Measurements from ENCODE around the gene HDAC4. TPM values are rescaled to one million over a fixed set of nuclear protein-coding genes. Genes with fewer than 3 reads are reported as not detected.
A peak's percentile ranks its signal among the peaks of the same experiment; 100 is the strongest.

The HDAC4 gene
- total and polyA plus RNA-seq, 4 donors: 2.9 to 37.2 (median 4.4) TPM

DNA sequence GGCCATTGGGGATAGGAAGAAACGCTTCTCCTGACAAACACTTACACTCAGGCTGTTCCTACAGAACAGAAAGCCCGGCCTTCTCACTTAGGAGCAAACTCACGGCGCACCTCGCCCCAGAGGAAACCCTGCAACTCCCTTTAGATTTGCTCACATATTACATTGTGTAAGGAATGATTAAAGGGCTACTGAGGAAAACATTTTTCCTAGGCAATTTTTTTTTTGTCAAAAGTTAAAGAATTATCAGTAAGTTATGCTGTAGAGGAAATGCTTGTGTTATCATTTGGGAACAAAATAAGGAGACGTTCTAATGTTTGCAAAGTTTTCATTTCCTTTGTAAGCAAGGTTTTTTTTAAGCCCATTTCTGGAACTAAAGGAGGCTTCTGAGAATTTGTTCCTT lies 264.1 kb downstream of the HDAC4 start:
- H3K27ac ChIP-seq (ENCODE audit: low read depth in 1 of 2, low read length in 2 of 2): no peak overlapping the region
- no peak overlapping the region for H3K9ac ChIP-seq (ENCODE audit: low read depth in 1 of 2, low read length in 2 of 2)
- H3K4me3 ChIP-seq (ENCODE audit: low read depth in 1 of 3, low read length in 3 of 3): no peak overlapping the region
- no peaks in the 10 kb centered on the region for H3K9me3 ChIP-seq (ENCODE audit: control insufficient read depth in 4 of 4, low read length in 3 of 4)
- no peak for DNase-seq (ENCODE audit: low spot score)
- TF ChIP-seq RAD21 (IDR thresholded peaks at IDR 0.05): peak in 1 of 2 donors; percentile 13
- no peak for TF ChIP-seq JUND (IDR thresholded peaks at IDR 0.05)
- TF ChIP-seq, protein P1, sequence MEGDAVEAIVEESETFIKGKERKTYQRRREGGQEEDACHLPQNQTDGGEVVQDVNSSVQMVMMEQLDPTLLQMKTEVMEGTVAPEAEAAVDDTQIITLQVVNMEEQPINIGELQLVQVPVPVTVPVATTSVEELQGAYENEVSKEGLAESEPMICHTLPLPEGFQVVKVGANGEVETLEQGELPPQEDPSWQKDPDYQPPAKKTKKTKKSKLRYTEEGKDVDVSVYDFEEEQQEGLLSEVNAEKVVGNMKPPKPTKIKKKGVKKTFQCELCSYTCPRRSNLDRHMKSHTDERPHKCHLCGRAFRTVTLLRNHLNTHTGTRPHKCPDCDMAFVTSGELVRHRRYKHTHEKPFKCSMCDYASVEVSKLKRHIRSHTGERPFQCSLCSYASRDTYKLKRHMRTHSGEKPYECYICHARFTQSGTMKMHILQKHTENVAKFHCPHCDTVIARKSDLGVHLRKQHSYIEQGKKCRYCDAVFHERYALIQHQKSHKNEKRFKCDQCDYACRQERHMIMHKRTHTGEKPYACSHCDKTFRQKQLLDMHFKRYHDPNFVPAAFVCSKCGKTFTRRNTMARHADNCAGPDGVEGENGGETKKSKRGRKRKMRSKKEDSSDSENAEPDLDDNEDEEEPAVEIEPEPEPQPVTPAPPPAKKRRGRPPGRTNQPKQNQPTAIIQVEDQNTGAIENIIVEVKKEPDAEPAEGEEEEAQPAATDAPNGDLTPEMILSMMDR (IDR thresholded peaks at IDR 0.05; ENCODE audit: low read depth, low read length, missing input control): no peak
- no peak for TF ChIP-seq YY1 (IDR thresholded peaks at IDR 0.05)
- TF ChIP-seq, protein P2, sequence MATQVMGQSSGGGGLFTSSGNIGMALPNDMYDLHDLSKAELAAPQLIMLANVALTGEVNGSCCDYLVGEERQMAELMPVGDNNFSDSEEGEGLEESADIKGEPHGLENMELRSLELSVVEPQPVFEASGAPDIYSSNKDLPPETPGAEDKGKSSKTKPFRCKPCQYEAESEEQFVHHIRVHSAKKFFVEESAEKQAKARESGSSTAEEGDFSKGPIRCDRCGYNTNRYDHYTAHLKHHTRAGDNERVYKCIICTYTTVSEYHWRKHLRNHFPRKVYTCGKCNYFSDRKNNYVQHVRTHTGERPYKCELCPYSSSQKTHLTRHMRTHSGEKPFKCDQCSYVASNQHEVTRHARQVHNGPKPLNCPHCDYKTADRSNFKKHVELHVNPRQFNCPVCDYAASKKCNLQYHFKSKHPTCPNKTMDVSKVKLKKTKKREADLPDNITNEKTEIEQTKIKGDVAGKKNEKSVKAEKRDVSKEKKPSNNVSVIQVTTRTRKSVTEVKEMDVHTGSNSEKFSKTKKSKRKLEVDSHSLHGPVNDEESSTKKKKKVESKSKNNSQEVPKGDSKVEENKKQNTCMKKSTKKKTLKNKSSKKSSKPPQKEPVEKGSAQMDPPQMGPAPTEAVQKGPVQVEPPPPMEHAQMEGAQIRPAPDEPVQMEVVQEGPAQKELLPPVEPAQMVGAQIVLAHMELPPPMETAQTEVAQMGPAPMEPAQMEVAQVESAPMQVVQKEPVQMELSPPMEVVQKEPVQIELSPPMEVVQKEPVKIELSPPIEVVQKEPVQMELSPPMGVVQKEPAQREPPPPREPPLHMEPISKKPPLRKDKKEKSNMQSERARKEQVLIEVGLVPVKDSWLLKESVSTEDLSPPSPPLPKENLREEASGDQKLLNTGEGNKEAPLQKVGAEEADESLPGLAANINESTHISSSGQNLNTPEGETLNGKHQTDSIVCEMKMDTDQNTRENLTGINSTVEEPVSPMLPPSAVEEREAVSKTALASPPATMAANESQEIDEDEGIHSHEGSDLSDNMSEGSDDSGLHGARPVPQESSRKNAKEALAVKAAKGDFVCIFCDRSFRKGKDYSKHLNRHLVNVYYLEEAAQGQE (IDR thresholded peaks at IDR 0.05): no peak
- TF ChIP-seq HNF4A (conservative IDR thresholded peaks at IDR 0.05): no peak
- TF ChIP-seq HNF4G (IDR thresholded peaks at IDR 0.05): no peak
- peaks cover 9 to 30% (median 17%) of the 10 kb centered on the region in 4 donors for H3K36me3 ChIP-seq (ENCODE audit: control insufficient read depth in 4 of 4, insufficient read depth in 3 of 4, low read depth in 1 of 4, low read length in 3 of 4)
- H3K4me1 ChIP-seq (ENCODE audit: control insufficient read depth in 4 of 4, insufficient read depth in 4 of 4, low read length in 3 of 4): no peaks in the 10 kb centered on the region
- no peaks in the 10 kb centered on the region for H3K27me3 ChIP-seq (ENCODE audit: control insufficient read depth in 4 of 4, insufficient read depth in 4 of 4, low read length in 3 of 4)
- 83% methylated on average over 6 of the region's 6 CpGs for WGBS

DNA sequence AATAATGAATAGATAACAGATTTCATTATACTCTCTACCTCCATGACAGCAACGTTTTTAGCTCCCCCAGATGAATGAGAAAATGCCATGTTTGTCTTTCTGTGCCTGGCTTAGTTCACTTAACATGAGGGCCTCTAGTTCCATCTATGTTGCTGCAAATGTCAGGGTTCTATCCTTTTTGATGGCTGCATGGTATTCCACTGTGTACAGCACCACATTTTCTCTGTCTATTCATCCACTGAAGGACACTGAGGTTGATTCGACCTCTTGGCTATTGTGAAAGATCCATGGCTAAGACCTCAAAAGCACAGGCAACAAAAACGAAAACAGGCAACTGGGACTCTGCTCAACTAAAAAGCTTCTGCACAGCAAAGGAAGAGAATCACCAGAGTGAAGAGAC lies 264.6 kb downstream of the HDAC4 start:
- Histone ChIP-seq H3K27ac (ENCODE audit: low read depth in 1 of 2, low read length in 2 of 2) (no peak overlapping the region), H3K36me3 (ENCODE audit: control insufficient read depth in 4 of 4, insufficient read depth in 3 of 4, low read depth in 1 of 4, low read length in 3 of 4) (peaks cover 9 to 29% (median 16%) of the 10 kb centered on the region in 4 donors)

More for the DNA sequence above, 264.6 kb downstream of the HDAC4 start:
- Histone ChIP-seq H3K4me3 (ENCODE audit: low read depth in 1 of 3, low read length in 3 of 3) (no peak overlapping the region), H3K9ac (ENCODE audit: low read depth in 1 of 2, low read length in 2 of 2) (no peak overlapping the region), H3K9me3 (ENCODE audit: control insufficient read depth in 4 of 4, low read length in 3 of 4) (no peaks in the 10 kb centered on the region), H3K27me3 (ENCODE audit: control insufficient read depth in 4 of 4, insufficient read depth in 4 of 4, low read length in 3 of 4) (no peaks in the 10 kb centered on the region), H3K4me1 (ENCODE audit: control insufficient read depth in 4 of 4, insufficient read depth in 4 of 4, low read length in 3 of 4) (no peaks in the 10 kb centered on the region)
- 93% methylated on average over 3 of the region's 3 CpGs for WGBS
- DNase-seq (ENCODE audit: low spot score): no peak
- TF ChIP-seq YY1 (IDR thresholded peaks at IDR 0.05): no peak
- TF ChIP-seq HNF4G (IDR thresholded peaks at IDR 0.05): no peak
- TF ChIP-seq, protein P2 (IDR thresholded peaks at IDR 0.05): no peak
- no peak for TF ChIP-seq SP1 (IDR thresholded peaks at IDR 0.05)
- no peak for TF ChIP-seq HNF4A (conservative IDR thresholded peaks at IDR 0.05)
- no peak for TF ChIP-seq EGR1 (IDR thresholded peaks at IDR 0.05; ENCODE audit: low read depth in 2 of 2)
- TF ChIP-seq, protein P3, sequence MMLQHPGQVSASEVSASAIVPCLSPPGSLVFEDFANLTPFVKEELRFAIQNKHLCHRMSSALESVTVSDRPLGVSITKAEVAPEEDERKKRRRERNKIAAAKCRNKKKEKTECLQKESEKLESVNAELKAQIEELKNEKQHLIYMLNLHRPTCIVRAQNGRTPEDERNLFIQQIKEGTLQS (IDR thresholded peaks at IDR 0.05): no peak
- TF ChIP-seq FOXA2 (IDR thresholded peaks at IDR 0.05): no peak
- TF ChIP-seq, protein P4, sequence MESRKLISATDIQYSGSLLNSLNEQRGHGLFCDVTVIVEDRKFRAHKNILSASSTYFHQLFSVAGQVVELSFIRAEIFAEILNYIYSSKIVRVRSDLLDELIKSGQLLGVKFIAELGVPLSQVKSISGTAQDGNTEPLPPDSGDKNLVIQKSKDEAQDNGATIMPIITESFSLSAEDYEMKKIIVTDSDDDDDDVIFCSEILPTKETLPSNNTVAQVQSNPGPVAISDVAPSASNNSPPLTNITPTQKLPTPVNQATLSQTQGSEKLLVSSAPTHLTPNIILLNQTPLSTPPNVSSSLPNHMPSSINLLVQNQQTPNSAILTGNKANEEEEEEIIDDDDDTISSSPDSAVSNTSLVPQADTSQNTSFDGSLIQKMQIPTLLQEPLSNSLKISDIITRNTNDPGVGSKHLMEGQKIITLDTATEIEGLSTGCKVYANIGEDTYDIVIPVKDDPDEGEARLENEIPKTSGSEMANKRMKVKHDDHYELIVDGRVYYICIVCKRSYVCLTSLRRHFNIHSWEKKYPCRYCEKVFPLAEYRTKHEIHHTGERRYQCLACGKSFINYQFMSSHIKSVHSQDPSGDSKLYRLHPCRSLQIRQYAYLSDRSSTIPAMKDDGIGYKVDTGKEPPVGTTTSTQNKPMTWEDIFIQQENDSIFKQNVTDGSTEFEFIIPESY (IDR thresholded peaks at IDR 0.05): no peak
- no peak for TF ChIP-seq FOXA1 (IDR thresholded peaks at IDR 0.05)
- TF ChIP-seq RAD21 (IDR thresholded peaks at IDR 0.05): no peak
- TF ChIP-seq RXRA (IDR thresholded peaks at IDR 0.05): no peak
- no peak for TF ChIP-seq TAF1 (conservative IDR thresholded peaks at IDR 0.05)
